Keratinocyte (primary cell): Measurements from ENCODE around the gene SCUBE3.

ENCODE experiments used
- EZH2 ChIP-seq: IDR thresholded peaks from one replicate; pipeline ENCODE4 v1.6.1; 2012; ENCODE audit warnings: inconsistent platforms, mild to moderate bottlenecking, low read length, moderate library complexity
- TF ChIP-seq, protein P1 (sequence below), 3 experiments: IDR thresholded peaks in 1 of 3; conservative IDR thresholded peaks in 1 of 3; optimal IDR thresholded peaks in 1 of 3; 2 replicates in 2 of 3; 3 replicates in 1 of 3; pipeline versions ENCODE3 to v1.5.1; 2011; ENCODE audit warnings: low read length in 3 of 3, mild to moderate bottlenecking in 3 of 3, moderate library complexity in 2 of 3, control low read depth in 1 of 3, inconsistent platforms in 1 of 3; ENCODE audit not compliant: insufficient read depth in 2 of 3; ENCODE audit errors: extremely low read depth in 1 of 3

DNA sequence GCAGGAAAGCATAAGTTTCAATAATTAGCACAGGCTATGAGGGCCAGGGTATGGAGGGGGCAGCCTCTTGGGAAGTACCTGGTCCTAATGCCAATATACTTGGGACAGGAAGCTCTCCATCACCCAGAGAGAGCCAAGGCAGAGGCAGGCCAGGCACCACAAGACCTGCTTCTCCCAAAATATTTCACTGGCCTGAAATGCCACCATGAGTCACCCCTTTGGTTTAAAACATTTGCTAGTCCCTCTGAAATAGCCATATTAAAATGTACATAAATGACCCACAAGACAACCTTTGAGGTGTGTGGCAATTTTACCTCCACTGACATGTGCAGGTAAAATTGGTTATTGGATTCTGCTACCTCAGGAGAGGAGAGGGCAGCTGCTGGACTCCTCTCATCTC, 23.4 kb upstream of the SCUBE3 start:
- TF ChIP-seq, protein P1, sequence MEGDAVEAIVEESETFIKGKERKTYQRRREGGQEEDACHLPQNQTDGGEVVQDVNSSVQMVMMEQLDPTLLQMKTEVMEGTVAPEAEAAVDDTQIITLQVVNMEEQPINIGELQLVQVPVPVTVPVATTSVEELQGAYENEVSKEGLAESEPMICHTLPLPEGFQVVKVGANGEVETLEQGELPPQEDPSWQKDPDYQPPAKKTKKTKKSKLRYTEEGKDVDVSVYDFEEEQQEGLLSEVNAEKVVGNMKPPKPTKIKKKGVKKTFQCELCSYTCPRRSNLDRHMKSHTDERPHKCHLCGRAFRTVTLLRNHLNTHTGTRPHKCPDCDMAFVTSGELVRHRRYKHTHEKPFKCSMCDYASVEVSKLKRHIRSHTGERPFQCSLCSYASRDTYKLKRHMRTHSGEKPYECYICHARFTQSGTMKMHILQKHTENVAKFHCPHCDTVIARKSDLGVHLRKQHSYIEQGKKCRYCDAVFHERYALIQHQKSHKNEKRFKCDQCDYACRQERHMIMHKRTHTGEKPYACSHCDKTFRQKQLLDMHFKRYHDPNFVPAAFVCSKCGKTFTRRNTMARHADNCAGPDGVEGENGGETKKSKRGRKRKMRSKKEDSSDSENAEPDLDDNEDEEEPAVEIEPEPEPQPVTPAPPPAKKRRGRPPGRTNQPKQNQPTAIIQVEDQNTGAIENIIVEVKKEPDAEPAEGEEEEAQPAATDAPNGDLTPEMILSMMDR (optimal IDR thresholded peaks at IDR 0.05 in 1 of 3, IDR thresholded peaks at IDR 0.05 in 1 of 3, conservative IDR thresholded peaks at IDR 0.05 in 1 of 3; ENCODE audit: extremely low read depth in 1 of 3, insufficient read depth in 2 of 3, low read length in 3 of 3): no peak
- TF ChIP-seq EZH2: no peak
